HG03175 (cell line): ENCODE data around the gene SPEF2.
"Not testable (repeated sequence)": the region's sequence is repeated elsewhere in the genome, so short reads cannot be mapped to it uniquely, and the experiment has no call there.

Experiments used
- ATAC-seq: cut with Tn5 transposase; IDR thresholded peaks from one replicate; pipeline ENCODE4 v1.9.1; 2021; ENCODE audit warnings: mild to moderate bottlenecking, moderate library complexity; ENCODE audit not compliant: unreplicated experiment

The SPEF2 gene

GRCh38 chr5:35815089-35815936 lies 197.7 kb downstream of the SPEF2 start:
- ATAC-seq: no peak

DNA sequence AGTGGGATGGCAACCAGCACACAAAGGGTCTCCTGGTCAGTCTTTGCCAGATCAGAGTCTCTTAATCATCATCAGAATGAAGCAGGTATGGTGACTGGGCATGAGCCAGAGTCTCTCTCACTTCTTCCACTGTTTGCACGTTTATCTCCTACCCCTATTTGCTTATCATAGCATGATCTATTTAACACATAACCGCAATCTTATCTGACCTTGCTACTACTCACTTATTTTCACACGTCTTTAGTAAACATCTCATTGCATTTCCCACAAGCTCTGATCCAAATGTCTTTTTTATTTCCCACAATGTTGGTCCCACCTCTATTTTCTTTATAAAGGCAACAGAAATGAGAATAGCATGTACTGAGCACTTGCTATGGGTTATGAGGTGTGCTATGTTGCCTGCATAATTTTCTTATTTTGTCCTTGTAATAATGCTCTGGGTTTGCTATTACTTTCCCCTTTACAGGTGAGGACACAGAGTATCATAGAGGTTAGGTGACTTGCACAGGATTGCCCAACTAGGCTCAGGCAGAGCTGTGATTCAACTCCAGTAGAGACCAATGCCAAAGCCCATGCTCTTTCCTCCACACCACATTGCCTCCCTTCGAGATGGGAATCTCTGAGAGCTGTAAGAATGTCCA lies 199.3 kb downstream of the SPEF2 start:
- ATAC-seq: no peak

DNA sequence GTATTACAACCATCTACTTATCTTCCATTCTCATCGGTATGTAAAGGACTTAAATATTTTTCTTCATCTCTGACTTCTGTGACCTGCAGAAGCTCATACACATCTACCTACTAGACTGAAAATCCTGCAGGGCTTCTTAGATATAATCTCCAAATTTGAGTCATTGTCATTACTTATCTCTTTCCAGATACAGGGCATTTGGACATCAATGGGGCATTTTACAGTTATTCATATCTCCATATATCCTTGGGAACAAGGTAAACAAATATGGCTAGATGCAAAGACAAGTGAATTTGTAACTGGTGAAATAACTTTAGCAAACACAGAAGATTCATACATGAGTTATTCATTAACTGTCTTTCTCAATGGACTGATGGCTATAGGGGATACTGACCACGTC lies 201.4 kb downstream of the SPEF2 start:
- ATAC-seq: no peak

- ATAC-seq: no peak
Observed at GRCh38 chr5:35819668-35820067, 202.0 kb downstream of the SPEF2 start.

DNA sequence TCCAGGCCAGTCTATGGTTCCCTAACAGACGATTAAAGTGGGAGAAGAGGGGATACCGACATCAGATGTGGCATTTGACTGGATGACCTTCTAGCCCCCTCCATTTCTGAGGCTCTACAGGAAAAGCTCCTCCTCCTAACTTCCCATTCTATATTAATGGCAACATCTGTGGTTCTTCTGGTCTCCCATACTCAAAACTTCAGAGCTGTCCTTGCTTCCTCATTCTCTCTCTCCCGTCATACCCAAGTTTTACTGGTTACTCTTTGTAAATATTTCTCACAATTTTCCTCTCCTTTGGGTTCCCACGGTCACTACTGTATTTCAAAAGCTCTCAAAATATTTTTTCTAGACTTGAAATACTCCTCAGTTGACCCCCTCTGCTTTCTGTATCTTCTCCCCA lies 203.1 kb downstream of the SPEF2 start:
- no peak for ATAC-seq

DNA sequence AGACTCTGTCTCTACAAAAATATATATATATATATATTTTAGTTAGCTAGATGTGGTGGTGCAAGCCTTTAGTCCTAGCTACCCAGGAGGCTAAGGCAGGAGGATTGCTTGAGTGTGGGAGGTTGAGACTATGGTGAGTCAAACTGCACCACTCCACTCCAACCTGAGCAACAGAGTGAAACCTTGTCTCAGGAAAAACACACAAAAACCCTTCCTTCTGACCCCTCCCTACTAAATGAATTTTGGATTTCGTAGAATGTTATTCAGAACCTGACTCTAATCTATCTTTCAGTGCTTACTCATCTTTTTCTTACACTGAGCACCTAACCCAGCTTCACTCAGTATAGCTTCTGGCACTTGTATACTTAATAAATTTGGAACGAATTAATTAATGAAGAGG lies 203.8 kb downstream of the SPEF2 start:
- no peak for ATAC-seq

DNA sequence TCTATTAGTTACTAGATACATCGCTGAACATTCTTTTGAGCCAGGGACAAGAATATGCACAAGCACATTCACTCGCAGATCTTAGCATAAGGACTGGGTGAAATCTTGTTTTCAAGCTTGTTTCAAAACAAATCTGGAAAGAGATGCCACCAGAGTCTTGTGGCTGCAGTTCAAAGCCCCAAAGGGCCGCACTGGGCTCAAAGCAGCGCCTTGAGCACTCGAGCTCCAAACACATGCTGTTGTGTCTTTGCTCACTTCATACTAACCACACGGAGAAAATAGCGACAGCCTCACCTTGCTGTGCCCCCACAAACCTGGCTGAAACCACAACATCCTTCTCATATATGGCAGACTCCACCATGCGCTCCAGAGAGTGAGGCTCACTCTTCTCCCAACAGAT lies 204.8 kb downstream of the SPEF2 start:
- ATAC-seq: no peak

DNA sequence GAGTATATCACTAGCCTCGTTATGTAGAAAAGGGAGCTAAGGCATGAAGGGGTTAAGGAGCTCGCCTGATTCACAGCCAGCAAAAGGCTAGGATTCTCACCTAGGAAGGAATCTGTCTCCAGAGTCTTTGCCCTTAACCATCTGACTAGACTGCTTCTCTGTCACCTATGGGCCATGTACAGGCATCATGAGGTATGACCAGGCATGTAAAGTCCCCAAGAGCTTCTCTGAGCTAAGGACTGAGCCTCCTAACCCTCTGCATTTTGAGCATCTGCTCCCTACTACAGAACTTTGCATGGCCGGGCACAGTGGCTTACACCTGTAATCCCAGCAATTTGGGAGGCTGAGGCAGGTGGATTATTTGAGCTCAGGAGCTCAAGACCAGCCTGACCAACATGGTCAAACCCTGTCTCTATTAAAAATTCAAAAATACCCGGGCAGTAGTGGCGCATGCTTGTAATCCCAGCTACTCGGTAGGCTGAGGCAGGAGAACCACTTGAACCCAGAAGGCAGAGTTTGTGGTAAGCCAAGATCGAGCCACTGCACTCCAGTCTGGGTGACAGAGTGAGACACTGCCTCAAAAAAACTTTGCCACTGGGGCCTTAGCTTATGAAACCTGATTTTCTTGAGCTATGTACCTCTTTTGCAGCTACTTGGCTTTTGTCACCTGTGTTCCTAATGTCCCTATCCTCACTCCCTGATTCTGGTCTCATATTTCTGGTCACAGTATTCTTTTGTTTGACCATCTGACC lies 205.9 kb downstream of the SPEF2 start:
- no peak for ATAC-seq

DNA sequence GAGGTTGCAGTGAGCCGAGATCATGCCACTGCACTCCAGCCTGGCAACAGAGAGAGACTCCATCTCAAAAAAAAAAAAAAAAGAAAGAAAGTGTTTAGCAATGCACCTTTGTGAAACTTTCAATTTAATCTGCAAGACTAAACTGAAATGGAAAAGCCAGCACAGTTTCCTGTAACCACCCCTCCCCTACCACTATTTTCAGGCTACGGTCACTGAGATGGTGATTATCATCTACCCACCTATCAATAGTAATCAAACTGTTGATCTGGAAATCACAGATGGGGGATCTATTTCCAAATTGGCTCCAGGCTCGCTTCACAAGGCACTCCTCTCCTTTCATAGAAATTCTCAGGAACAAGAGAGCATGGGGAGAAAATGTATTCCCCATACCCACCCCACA lies 208.4 kb downstream of the SPEF2 start:
- ATAC-seq: no peak

DNA sequence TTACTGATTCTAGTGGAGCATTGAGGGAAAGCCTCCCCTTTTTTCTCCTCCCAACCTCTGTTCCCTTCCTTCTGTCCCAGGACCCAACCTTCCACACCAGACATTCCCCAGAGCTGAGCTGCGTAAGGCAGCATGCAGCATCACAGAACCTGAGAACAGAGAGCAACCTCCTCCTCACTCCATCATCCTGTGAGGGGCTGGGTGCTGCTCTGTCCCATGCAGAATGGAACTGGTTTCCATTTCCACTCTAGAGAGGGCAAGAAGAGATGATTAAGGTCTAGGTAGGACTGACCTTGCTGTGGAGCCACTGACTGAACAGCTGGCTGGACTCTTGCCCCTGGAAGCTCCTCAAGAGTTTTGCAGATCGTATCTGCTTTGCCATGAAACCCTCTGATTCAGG lies 208.9 kb downstream of the SPEF2 start:
- ATAC-seq: no peak

DNA sequence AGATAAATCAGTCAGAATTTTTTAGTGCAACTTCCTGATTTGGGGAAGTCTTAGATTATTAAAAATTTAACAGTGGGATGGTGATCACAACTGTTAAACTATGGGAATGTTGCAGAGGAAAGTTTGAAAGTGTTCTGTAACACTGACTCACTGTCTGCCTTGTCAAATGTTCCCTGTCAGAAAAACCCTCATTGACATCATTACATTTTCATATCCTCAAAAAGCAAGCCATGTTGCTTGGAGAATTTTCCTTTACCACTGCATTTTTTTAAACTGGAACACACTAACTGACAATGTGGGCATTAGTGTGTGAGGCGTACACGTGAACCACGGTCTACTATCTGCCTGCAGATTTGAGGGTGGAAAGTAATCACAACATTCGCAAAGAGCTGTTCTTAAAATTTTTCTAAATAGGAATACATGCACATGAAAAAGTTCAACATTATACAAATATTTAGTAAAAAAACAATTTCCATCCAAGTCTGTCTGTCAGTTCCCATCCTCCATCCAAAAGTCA lies 210.5 kb downstream of the SPEF2 start:
- no peak for ATAC-seq

DNA sequence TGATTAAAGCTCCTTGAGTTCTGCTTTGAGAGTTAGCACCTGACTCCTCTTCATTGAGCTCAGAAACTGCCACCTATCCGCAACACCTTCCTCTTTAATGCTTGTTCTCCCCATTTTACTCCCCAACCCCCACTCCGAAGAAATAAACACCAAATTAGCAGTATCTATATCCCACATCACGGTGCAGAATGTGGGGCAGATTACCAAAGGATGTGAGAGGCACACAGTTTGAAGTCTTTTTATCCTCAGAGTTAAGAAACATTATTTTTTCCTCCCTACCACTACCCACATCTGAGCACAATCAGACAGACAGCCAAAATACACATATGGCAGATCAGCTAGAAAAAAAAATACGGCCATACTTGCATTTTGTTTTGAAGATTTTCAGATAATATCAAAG lies 212.9 kb downstream of the SPEF2 start:
- no peak for ATAC-seq

DNA sequence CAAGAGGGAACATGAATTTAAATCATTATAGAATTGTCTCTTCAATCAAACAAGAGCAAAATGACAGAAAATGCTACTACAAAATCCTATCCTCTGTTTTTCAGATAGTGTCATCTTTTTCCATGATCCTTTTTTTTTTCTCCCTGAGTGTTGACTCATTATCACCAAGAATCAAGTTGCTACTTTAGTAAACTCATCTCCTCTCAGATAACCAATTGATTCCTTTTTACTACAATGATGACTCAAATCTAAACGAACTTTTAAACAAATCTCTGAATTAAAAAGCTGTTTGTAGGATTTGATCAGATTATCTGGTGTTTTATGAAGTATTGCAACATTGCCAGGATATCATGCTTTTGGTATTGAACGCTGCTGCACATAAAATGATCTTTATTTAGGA lies 215.1 kb downstream of the SPEF2 start:
- no peak for ATAC-seq

DNA sequence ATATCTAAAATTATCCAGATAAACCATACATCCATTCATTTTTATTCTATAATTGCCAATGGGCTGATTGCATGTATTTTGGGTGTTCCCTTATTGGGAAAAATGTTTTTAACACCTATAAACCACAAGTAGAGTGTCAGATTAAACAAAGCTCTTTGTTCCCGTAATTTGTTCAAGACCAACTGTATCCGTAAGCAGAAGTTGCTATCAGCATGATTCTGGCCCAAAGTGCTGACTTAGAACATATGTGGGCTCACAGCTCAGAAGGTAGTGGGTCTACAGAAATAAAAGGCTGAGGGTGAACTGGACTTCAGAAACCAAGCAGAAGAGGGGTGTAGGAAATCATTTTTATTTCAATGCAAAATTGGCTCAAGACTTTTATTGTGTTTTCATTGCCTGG lies 215.6 kb downstream of the SPEF2 start:
- ATAC-seq: no peak

DNA sequence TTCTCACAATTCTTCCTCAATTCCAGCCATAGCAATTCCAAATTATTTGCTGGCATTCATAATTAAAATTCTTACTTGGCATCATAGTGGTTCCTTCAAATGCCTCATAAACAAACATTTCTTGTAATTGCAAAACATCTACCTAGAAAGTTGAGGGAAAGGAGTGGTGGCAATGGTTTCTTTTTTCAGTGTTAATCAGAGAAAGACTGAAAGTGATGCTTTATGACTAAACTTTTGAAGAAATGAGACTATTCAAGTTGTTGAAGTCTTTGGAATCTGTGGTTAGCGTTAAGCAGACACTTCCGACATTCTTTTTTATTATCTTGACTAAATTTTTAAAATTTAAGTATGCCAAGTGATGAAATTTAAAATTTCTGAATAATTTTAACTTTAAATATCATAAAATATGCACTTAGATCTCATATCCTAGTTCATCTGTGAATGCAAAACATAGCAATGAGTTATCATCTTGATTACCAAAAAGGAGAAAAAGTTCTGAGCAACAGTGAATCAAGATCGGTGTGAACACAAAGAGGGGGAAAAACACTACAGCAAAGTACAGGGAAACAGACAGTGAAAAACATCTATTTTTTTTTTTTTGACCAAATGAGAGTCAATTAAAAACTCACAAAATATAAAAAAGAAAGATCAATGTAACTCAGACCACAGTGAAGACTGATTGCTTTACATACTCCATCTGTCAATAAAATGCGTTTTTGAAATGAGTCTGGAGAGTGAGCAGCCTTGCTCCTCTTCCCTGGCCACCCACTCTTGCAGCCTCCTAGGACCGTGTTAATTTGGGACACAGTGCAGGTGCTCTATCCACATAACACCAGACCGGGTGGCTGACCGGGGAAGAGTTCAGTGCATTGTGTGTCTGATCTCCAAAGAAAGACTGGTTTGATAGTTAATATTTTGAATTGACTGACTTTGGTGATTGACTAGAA lies 218.4 kb downstream of the SPEF2 start:
- no peak for ATAC-seq

GRCh38 chr5:35838370-35839042 lies 220.8 kb downstream of the SPEF2 start:
- ATAC-seq: no peak

DNA sequence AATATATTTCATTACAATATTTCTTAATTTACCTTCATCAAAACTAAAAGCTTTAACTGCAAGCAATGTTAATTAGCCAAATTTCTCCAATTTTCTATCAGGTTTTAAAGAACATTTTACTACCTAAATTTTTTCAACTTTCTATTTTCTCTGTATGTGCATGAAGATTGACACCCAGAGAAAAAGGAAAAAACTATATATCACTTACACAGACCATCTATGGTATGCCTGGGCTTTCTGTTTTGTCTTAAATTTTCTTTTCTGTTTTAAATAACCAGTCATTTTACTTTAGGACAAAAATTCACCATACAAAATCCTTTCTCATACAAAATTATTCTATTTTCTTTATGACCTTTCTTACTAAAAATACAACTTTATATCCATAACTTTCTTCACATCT lies 225.2 kb downstream of the SPEF2 start:
- no peak for ATAC-seq

GRCh38 chr5:35845508-35845907 lies 227.8 kb downstream of the SPEF2 start:
- ATAC-seq: not testable (repeated sequence)

GRCh38 chr5:35847491-35847890 lies 229.8 kb downstream of the SPEF2 start:
- ATAC-seq: no peak

DNA sequence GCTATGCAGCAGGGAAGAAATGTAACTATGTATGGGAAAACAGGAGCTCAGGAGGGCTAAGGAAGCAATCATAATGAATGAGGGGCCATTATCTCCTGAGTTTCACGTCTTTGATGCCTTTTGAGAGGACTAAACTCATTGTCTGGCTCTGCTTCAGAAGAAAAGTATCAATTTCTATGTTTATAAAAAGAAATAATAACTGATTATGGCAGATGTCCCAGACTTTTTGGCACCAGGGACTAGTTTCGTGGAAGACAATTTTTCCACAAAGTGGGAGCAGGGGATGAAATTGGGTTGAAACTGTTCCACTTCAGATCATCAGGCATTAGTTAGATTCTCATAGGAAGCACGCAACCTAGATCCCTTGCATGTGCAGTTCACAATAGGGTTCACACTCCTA lies 230.3 kb downstream of the SPEF2 start:
- no peak for ATAC-seq
